HepG2 (cell line): ENCODE data around the gene ETF1. TPM values are rescaled to one million over a fixed set of nuclear protein-coding genes. Genes with fewer than 3 reads are reported as not detected.

ENCODE experiments used
- ATRX ChIP-seq: sonication (generic); formaldehyde crosslinking; IDR thresholded peaks from 2 replicates; pipeline ENCODE4 v1.4.0; 2020; ENCODE audit warnings: missing genetic modification reagents, borderline replicate concordance
- FOXO4 ChIP-seq: sonication (generic); formaldehyde crosslinking; conservative IDR thresholded peaks from 2 replicates; pipeline ENCODE4 v1.8.1; 2023; ENCODE audit warnings: missing genetic modification reagents
- HOXA3 ChIP-seq: sonication (generic); formaldehyde crosslinking; IDR thresholded peaks from 2 replicates; pipeline ENCODE4 v1.5.0; 2020; ENCODE audit warnings: missing genetic modification reagents
- NFE2L1 ChIP-seq: sonication (generic); formaldehyde crosslinking; IDR thresholded peaks from 2 replicates; pipeline ENCODE4 v1.4.0; 2020; ENCODE audit warnings: missing genetic modification reagents, mild to moderate bottlenecking, borderline replicate concordance
- RBFOX2 ChIP-seq: fragments of 200-400 bp; formaldehyde crosslinking; IDR thresholded peaks from 2 replicates; pipeline ENCODE4 v1.6.1; 2017; ENCODE audit warnings: low read depth, mild to moderate bottlenecking, low read length
- USF2 ChIP-seq, 2 experiments: sonication (generic) in 1 of 2; formaldehyde crosslinking in 1 of 2; IDR thresholded peaks; 2 replicates each; pipeline versions ENCODE4 v1.5.1 to v1.6.1; 2011 to 2020; ENCODE audit warnings: borderline replicate concordance in 1 of 2, low read depth in 1 of 2, low read length in 1 of 2, mild to moderate bottlenecking in 1 of 2, missing genetic modification reagents in 1 of 2, moderate library complexity in 1 of 2
- ZNF205 ChIP-seq: IDR thresholded peaks from 2 replicates; pipeline ENCODE4 v1.6.1; 2018; ENCODE audit warnings: missing biosample characterization, missing genetic modification reagents
- ZNF569 ChIP-seq: sonication (generic); formaldehyde crosslinking; IDR thresholded peaks from 2 replicates; pipeline ENCODE4 v1.5.0; 2020; ENCODE audit warnings: mild to moderate bottlenecking, missing genetic modification reagents, moderate library complexity, borderline replicate concordance
- polyA plus RNA-seq, 8 experiments: library from polyadenylated mRNA; depleted of rRNA in 3 of 8; stranded (reverse) in 7 of 8; unstranded in 1 of 8; fragments of >200 nt; fragmentation: Illumina TruSeq in 4 of 8; extraction: Trizol in 4 of 8; gene quantifications; 2 replicates each; pipeline versions ENCODE4 v1.2.1 to v1.2.3, GENCODE V29; 2011 to 2016; ENCODE audit warnings: low read depth in 4 of 8, missing spikeins in 1 of 8, mixed read lengths in 1 of 8; ENCODE audit not compliant: insufficient read depth in 1 of 8
- total RNA-seq, 5 experiments: library from RNA; depleted of rRNA; stranded (reverse); fragments of >200 nt; fragmentation: Illumina TruSeq; extraction: Trizol; gene quantifications; 2 replicates each; pipeline ENCODE4 v1.2.3, GENCODE V29; 2016; ENCODE audit warnings: low read depth in 1 of 5
- TF ChIP-seq, protein P1 (sequence below): fragments of 450-650 bp; IDR thresholded peaks from 2 replicates; pipeline ENCODE4 v1.6.1; 2017
- TF ChIP-seq, protein P2 (sequence below): sonication (generic); formaldehyde crosslinking; IDR thresholded peaks from 2 replicates; pipeline ENCODE4 v1.5.1; 2020; ENCODE audit warnings: mild to moderate bottlenecking, missing genetic modification reagents, moderate library complexity
- TF ChIP-seq, protein P3 (sequence below): IDR thresholded peaks from 2 replicates; pipeline ENCODE4 v1.6.1; 2016; ENCODE audit warnings: missing compliant biosample characterization, missing genetic modification reagents, borderline replicate concordance
- TF ChIP-seq, protein P4 (sequence below): sonication (generic); formaldehyde crosslinking; IDR thresholded peaks from 2 replicates; pipeline ENCODE4 v1.8.0; 2022; ENCODE audit warnings: missing genetic modification reagents, mild to moderate bottlenecking, inconsistent platforms, borderline replicate concordance

The ETF1 gene
- total and polyA plus RNA-seq, 2 of the 13 experiments (the other 11 are each of a cell fraction or from before 2014, with no cell fraction given) = 52.1 to 184 TPM

DNA sequence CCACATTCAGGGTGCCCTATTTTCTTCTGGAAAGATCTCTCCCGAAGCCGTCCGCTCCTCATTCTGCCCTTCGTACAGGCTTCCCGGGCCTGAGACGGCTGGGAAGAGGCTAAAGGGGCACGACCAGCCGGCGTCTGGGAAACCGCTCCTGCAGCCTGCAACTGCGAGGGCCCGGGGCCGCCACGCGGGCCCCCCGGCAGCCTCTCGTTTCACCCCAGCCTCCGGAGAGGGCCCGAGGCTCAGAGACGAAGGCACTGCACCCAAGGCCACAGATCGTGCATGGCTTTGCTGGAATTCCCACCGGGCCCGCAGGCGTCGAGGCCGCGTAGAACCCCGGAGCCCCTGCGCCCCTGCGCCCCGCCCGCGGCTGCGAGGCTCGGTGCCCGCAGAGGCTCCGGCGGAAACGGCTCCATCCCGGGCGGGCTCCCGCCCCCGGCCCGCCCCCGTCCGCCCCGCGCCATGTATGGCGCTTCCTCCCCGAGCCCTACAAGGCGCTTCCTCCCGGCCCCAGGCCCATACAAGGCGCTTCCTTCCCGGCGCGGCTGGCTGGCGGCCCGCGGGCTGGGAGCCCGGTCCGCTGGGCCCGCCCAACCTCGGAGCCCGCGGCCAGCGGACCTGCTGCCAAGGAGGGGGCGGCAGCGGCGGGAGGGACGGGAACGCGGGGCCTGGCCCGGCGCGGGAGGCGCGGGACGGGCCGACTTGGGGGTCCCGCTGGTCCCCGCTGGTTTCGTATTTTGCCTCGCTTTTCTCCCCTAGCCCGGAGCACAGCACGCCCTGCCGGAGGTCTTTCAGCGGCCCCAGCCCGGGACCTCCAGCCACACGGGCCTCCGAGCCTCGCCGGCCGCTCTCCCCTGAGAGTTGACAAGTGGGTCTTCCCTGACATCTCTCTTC is 51.1 kb downstream of the ETF1 start (continued):
- TF ChIP-seq NFE2L1 (CRISPR knock-in tag) (no peak), ATRX (CRISPR knock-in tag) (no peak), ZNF569 (CRISPR knock-in tag) (no peak), HOXA3 (peak; percentile 39; the same call in 1 of the 2 replicates), ZNF205 (no peak), RBFOX2 (peak; percentile 87), USF2 (IDR thresholded peaks at IDR 0.05; ENCODE audit: low read depth, low read length) (no peak), USF2 (CRISPR knock-in tag; IDR thresholded peaks at IDR 0.05; ENCODE audit: borderline replicate concordance) (peak; percentile 79; the same call in 1 of the 2 replicates), FOXO4 (0 out of 2 replicates have a peak, but pooled peaks have one; percentile 66)
- TF ChIP-seq, protein P1, sequence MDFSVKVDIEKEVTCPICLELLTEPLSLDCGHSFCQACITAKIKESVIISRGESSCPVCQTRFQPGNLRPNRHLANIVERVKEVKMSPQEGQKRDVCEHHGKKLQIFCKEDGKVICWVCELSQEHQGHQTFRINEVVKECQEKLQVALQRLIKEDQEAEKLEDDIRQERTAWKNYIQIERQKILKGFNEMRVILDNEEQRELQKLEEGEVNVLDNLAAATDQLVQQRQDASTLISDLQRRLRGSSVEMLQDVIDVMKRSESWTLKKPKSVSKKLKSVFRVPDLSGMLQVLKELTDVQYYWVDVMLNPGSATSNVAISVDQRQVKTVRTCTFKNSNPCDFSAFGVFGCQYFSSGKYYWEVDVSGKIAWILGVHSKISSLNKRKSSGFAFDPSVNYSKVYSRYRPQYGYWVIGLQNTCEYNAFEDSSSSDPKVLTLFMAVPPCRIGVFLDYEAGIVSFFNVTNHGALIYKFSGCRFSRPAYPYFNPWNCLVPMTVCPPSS = no peak
- TF ChIP-seq, protein P2, sequence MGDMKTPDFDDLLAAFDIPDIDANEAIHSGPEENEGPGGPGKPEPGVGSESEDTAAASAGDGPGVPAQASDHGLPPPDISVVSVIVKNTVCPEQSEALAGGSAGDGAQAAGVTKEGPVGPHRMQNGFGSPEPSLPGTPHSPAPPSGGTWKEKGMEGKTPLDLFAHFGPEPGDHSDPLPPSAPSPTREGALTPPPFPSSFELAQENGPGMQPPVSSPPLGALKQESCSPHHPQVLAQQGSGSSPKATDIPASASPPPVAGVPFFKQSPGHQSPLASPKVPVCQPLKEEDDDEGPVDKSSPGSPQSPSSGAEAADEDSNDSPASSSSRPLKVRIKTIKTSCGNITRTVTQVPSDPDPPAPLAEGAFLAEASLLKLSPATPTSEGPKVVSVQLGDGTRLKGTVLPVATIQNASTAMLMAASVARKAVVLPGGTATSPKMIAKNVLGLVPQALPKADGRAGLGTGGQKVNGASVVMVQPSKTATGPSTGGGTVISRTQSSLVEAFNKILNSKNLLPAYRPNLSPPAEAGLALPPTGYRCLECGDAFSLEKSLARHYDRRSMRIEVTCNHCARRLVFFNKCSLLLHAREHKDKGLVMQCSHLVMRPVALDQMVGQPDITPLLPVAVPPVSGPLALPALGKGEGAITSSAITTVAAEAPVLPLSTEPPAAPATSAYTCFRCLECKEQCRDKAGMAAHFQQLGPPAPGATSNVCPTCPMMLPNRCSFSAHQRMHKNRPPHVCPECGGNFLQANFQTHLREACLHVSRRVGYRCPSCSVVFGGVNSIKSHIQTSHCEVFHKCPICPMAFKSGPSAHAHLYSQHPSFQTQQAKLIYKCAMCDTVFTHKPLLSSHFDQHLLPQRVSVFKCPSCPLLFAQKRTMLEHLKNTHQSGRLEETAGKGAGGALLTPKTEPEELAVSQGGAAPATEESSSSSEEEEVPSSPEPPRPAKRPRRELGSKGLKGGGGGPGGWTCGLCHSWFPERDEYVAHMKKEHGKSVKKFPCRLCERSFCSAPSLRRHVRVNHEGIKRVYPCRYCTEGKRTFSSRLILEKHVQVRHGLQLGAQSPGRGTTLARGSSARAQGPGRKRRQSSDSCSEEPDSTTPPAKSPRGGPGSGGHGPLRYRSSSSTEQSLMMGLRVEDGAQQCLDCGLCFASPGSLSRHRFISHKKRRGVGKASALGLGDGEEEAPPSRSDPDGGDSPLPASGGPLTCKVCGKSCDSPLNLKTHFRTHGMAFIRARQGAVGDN (CRISPR knock-in tag) = peak; percentile 89
- TF ChIP-seq, protein P3, sequence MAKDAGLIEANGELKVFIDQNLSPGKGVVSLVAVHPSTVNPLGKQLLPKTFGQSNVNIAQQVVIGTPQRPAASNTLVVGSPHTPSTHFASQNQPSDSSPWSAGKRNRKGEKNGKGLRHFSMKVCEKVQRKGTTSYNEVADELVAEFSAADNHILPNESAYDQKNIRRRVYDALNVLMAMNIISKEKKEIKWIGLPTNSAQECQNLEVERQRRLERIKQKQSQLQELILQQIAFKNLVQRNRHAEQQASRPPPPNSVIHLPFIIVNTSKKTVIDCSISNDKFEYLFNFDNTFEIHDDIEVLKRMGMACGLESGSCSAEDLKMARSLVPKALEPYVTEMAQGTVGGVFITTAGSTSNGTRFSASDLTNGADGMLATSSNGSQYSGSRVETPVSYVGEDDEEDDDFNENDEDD = peak; percentile 68; the same call in 1 of the 2 replicates
- TF ChIP-seq, protein P4, sequence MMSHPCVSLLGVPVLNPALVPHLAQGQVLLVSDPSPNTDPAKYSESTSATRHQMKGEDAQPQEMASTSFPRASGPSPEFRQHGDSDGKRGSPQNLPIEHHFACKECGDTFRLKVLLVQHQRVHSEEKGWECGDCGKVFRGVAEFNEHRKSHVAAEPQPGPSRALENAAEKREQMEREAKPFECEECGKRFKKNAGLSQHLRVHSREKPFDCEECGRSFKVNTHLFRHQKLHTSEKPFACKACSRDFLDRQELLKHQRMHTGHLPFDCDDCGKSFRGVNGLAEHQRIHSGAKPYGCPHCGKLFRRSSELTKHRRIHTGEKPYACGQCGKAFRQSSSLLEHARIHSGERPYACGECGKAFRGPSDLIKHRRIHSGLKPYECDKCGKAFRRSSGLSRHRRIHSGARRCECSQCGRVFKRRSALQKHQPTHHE = peak; percentile 31; the same call in 1 of the 2 replicates
